H7 (cell line): Measurements from ENCODE around the gene TBC1D5. TPM values are rescaled to one million over a fixed set of nuclear protein-coding genes. Genes with fewer than 3 reads are reported as not detected.

Experiments used
- DNase-seq: peaks from one replicate; pipeline ENCODE4 v3.0.0; 2012
- H3K27me3 ChIP-seq: 2 replicates; pipeline ENCODE4 v1.6.0; 2011; ENCODE audit warnings: mild to moderate bottlenecking, low read length; ENCODE audit not compliant: control insufficient read depth, insufficient read depth
- H3K36me3 ChIP-seq: replicated peaks from 2 replicates; pipeline ENCODE4 v1.5.1; 2011; ENCODE audit warnings: low read length; ENCODE audit not compliant: control insufficient read depth, insufficient read depth
- H3K4me3 ChIP-seq: 2 replicates; pipeline ENCODE4 v1.5.1; 2011; ENCODE audit warnings: low read depth, mild to moderate bottlenecking, control low read depth, low read length, moderate library complexity; ENCODE audit not compliant: insufficient read depth
- total RNA-seq: library from RNA; depleted of rRNA; stranded (reverse); fragments of >200 nt; shearing (Covaris generic); gene quantifications from 2 replicates; pipeline ENCODE4 v1.2.3, GENCODE V29; 2014

Gene TBC1D5
- total RNA-seq, 1 experiment from 2014 or later = 26.8 TPM

DNA sequence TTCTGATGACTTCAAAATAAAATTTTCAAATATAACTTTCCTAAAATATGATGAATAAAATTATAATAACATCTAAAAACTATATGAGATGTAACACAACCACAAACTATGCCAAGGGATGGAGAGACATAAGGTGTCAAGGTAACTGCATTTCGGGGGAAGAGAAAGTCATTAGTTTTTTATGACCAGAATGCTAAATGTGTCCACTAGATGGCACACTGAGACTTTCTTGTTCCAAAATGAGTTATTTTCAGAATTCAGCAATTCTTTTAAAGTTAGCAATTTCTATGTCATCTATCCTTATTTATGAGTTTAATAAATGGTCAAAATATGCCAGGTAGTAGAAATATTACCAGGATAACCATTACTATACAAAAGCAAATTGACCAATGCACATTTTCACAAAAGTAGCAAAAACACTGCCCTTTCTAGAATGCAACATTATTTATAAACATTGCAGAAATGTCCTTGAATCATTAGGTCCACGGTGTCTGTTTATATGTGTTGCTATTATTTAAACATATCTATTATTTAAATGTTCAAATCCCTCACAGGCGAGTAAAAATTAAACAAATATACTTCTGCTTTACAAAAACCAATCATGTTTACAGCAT lies 483.5 kb downstream of the TBC1D5 start:
- H3K36me3 ChIP-seq = no peaks in the 10 kb centered on the region
- no peaks in the 10 kb centered on the region for H3K27me3 ChIP-seq
- no peak overlapping the region for H3K4me3 ChIP-seq
- peak; percentile 47 for DNase-seq

- DNase-seq = no peak
- H3K27me3 ChIP-seq = no peaks in the 10 kb centered on the region
- no peak overlapping the region for H3K4me3 ChIP-seq
- H3K36me3 ChIP-seq = no peaks in the 10 kb centered on the region
Measured at GRCh38 chr3:17257269-17257668, 485.2 kb downstream of the TBC1D5 start.

- DNase-seq = no peak
- Histone ChIP-seq H3K27me3 (no peaks in the 10 kb centered on the region), H3K36me3 (no peaks in the 10 kb centered on the region)
Measured at GRCh38 chr3:17243621-17244020, 498.8 kb downstream of the TBC1D5 start.

DNA sequence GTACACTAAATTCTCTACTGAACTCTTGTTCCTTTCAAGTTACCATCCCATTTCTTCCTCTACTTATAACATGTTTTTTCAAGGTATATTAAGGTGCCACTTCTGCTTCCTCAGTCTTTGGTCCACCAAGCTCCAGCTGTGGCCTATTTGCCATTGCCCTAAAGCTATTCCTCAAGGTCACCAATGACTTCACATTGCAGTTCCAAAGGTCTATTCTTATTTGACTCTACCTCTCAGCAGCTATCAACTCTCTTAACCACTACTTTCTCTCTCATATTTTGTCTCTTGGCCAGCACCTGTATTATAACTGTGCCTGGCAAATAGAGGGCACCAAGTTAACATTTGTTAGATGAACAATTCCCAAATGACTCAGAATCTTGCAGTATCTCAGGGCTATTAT lies 503.0 kb downstream of the TBC1D5 start:
- Histone ChIP-seq H3K4me3 (no peak overlapping the region), H3K36me3 (no peaks in the 10 kb centered on the region; the same call in 1 of the 2 replicates), H3K27me3 (no peaks in the 10 kb centered on the region)
- no peak for DNase-seq

More at GRCh38 chr3:17243621-17244020, 498.8 kb downstream of the TBC1D5 start:
- no peak overlapping the region for H3K4me3 ChIP-seq

DNA sequence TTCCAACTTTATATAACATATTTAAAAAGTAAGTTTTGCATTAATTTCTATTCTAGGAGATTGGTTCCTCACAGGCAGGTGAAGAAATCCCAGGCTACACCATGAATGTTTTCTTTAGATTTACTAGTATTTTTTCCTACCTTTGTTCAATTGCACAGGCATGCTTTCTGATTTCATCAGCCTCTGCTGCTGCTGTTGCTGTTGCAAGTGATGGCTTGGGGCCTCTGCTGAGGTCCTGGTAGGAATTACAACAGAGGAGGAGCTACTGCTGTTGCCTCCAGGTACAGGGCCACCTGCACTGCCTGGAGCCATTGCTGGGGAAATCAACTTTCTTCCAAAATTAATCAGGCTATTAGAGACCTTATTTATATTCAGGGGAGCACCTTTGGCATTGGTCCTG lies 504.4 kb downstream of the TBC1D5 start:
- H3K36me3 ChIP-seq = no peaks in the 10 kb centered on the region; the same call in 1 of the 2 replicates

GRCh38 chr3:17235310-17235709 lies 507.1 kb downstream of the TBC1D5 start:
- Histone ChIP-seq H3K27me3 (no peaks in the 10 kb centered on the region), H3K4me3 (no peak overlapping the region)
- no peak for DNase-seq

More for the DNA sequence above, 504.4 kb downstream of the TBC1D5 start:
- no peak overlapping the region for H3K4me3 ChIP-seq
- no peak for DNase-seq
- H3K27me3 ChIP-seq = no peaks in the 10 kb centered on the region

GRCh38 chr3:17234382-17234781 lies 508.0 kb downstream of the TBC1D5 start:
- no peak overlapping the region for H3K4me3 ChIP-seq
- H3K36me3 ChIP-seq = no peaks in the 10 kb centered on the region; the same call in 1 of the 2 replicates
- H3K27me3 ChIP-seq = no peaks in the 10 kb centered on the region
- DNase-seq = no peak

More at GRCh38 chr3:17235310-17235709, 507.1 kb downstream of the TBC1D5 start:
- H3K36me3 ChIP-seq = no peaks in the 10 kb centered on the region; the same call in 1 of the 2 replicates

DNA sequence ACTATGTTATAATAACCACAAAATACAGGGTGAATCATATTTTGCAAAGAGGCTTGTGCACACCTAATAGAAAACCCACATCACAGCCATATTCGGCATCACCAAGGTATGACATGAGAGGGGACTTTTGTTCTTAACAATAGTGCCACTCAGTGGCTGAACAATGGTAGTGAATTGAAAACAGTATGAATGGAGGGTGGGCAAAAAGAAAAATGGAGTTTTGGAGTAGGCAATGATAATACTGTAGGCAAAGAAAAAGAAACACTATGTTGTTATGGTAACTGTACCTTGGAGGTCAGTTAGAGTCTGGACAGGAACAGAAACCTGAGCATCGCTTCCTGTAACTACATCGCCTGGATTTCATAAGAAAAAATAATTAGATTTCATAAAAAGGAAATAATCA lies 509.0 kb downstream of the TBC1D5 start:
- Histone ChIP-seq H3K27me3 (no peaks in the 10 kb centered on the region), H3K4me3 (no peak overlapping the region), H3K36me3 (no peaks in the 10 kb centered on the region; the same call in 1 of the 2 replicates)
- peak; percentile 18 for DNase-seq

- DNase-seq = no peak
- Histone ChIP-seq H3K36me3 (no peaks in the 10 kb centered on the region; the same call in 1 of the 2 replicates), H3K4me3 (no peak overlapping the region), H3K27me3 (no peaks in the 10 kb centered on the region)
Measured at GRCh38 chr3:17232442-17232841, 510.0 kb downstream of the TBC1D5 start.

DNA sequence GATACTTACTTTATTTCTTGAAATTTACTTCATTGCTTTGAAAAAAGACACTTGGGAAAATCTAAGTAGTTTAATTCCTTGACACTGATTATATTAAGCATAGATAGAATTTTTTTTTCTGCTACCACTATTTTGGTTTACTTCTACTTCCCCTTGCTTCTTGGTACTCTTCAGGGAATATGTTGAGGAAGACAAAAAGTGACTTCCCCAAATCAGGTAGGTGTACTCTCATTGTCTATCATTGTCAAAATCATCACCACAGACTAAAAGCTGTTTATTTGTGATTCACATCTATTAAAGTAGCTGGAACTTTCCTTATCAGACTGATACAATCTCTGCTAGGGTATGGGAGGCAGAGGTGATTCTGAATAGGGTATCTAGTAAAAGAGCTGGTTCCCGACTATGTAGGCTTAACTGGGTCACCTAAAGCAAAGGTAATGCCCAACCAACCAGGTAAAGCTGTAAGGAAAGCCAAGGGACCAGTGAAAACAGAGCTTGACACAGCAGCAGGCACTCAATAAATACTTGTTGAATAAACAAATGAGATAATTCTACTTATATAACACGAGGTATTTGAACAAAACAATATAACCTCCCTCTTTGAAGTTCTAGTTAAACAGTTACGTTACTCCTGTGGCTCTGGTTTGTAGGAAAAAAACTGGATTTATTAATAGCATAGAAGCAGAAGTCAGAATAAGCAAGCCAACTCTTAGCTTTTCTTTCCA lies 510.7 kb downstream of the TBC1D5 start:
- Histone ChIP-seq H3K27me3 (no peaks in the 10 kb centered on the region), H3K4me3 (no peak overlapping the region), H3K36me3 (no peaks in the 10 kb centered on the region)
- no peak for DNase-seq

GRCh38 chr3:17227472-17227871 lies 515.0 kb downstream of the TBC1D5 start:
- H3K27me3 ChIP-seq = no peaks in the 10 kb centered on the region
- no peak for DNase-seq
- no peak overlapping the region for H3K4me3 ChIP-seq
- H3K36me3 ChIP-seq = no peaks in the 10 kb centered on the region

DNA sequence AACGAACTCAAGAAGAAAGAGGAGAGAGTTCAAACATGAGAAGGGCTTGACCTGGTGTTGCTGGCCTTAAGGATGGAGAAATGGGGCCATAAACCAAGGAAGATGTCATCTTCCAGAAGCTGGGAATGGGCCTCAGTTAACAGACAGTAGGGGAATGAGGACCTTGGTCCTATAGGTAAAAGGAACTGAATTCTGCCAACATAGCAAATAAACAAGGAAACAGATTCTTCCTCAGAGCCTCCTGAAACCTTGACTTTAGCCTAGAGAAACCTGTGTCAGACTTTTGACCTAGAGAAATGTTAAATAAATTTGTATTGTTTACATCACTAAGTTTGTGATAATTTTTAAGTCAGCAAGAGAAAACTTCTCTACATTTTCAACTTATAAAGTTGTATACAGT lies 520.9 kb downstream of the TBC1D5 start:
- Histone ChIP-seq H3K36me3 (no peaks in the 10 kb centered on the region), H3K4me3 (no peak overlapping the region), H3K27me3 (no peaks in the 10 kb centered on the region)
- DNase-seq = no peak

DNA sequence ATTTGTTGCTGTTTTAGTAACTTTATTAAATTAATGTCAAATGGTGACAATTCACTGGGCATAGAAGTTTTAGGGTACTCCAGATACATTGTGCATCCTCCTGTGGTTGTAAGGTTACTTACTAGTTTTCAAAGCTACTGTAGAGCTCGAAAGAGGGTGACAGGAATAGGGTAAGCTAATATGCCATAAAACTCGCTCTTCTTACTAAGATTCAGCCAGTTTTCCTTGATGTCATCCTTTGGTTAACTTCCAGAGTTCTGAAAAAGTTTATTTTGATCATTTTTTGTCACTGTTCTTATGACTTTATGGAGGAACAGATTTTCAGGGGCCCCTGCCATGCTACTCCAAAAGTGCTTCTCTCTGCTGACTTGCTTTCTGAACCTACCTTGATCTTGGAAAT lies 522.8 kb downstream of the TBC1D5 start:
- Histone ChIP-seq H3K4me3 (no peak overlapping the region), H3K36me3 (no peaks in the 10 kb centered on the region), H3K27me3 (no peaks in the 10 kb centered on the region)
- no peak for DNase-seq

GRCh38 chr3:17218587-17218986 lies 523.8 kb downstream of the TBC1D5 start:
- Histone ChIP-seq H3K36me3 (no peaks in the 10 kb centered on the region), H3K27me3 (no peaks in the 10 kb centered on the region), H3K4me3 (no peak overlapping the region)
- DNase-seq = no peak

DNA sequence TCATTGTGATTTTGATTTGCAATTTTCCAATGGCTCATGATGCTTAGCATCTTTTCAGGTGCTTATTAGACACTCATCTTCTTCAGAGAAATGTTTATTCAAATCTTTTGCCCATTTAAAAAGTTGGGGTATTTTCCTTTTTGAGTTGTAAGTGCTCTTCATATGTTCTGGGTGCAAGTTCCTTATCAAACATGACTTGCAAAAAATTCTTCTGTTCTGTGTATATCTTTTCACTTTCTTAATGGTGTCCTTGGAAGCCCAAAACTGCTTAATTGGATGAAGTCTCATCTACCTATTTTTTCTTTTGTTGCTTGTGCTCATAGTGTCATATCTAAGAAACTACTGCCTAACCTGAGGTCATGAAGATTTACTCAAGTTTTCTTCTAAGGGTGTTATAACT lies 524.8 kb downstream of the TBC1D5 start:
- H3K4me3 ChIP-seq = no peak overlapping the region
- no peak for DNase-seq

More for the DNA sequence above, 524.8 kb downstream of the TBC1D5 start:
- H3K36me3 ChIP-seq = no peaks in the 10 kb centered on the region
- H3K27me3 ChIP-seq = no peaks in the 10 kb centered on the region
